Neural cell (in vitro differentiated cells): Measurements from ENCODE around the gene KIAA1549.

Source experiments
- RAD21 ChIP-seq: fragments of 450-650 bp; conservative IDR thresholded peaks from 2 replicates; pipeline ENCODE4 v1.6.1; 2014; ENCODE audit warnings: antibody characterized with exemption, mild to moderate bottlenecking, moderate library complexity
- SMC3 ChIP-seq: fragments of 450-650 bp; conservative IDR thresholded peaks from 2 replicates; pipeline ENCODE4 v1.6.1; 2014; ENCODE audit warnings: antibody characterized with exemption, mild to moderate bottlenecking, moderate library complexity; ENCODE audit not compliant: poor library complexity

DNA sequence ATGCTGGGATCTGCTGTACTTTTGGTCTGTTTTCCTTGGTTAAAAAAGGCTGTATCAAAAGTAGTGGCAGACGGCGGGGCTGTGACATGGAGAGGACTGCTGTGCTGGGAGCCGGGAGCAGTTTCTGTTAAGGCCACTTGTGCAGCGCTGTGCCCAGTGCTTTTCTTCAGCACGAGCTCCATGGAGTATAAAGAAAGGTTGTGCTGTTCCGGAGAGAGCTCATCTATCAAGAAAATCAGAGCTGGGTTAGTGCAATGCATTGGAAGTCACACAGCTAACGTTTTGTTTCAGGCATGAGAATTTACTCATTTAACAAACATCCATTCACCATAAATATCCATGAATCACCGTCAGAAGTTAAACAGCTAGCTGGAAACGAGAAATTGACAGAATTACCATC is 62.0 kb downstream of the KIAA1549 start:
- TF ChIP-seq SMC3 (no peak), RAD21 (no peak)
